Neural cell (in vitro differentiated cells): ENCODE results near the gene UBP1.

ENCODE experiments used
- EP300 ChIP-seq: fragments of 450-650 bp; conservative IDR thresholded peaks from 2 replicates; pipeline ENCODE4 v1.6.1; 2014; ENCODE audit warnings: antibody characterized with exemption, mild to moderate bottlenecking, moderate library complexity; ENCODE audit not compliant: poor library complexity, severe bottlenecking
- EZH2 ChIP-seq: fragments of 200-600, 300-800 bp; shearing (Covaris generic), sonication (generic); IDR thresholded peaks from 2 replicates; pipeline ENCODE4 v1.6.1; 2014; ENCODE audit warnings: antibody characterized with exemption, low read length, borderline replicate concordance, mild to moderate bottlenecking; ENCODE audit not compliant: insufficient read depth, poor library complexity, severe bottlenecking
- POLR2AphosphoS5 ChIP-seq: IDR thresholded peaks from 2 replicates; pipeline ENCODE4 v1.6.1; 2012
- TAF1 ChIP-seq: IDR thresholded peaks from 2 replicates; pipeline ENCODE4 v1.6.1; 2012; ENCODE audit warnings: low read depth
- TF ChIP-seq, protein P1 (sequence below): fragments of 450-650 bp; IDR thresholded peaks from 2 replicates; pipeline ENCODE4 v1.5.1; 2014; ENCODE audit warnings: antibody characterized with exemption, mild to moderate bottlenecking, moderate library complexity; ENCODE audit not compliant: poor library complexity, severe bottlenecking
- TF ChIP-seq, protein P2 (sequence below): IDR thresholded peaks from 2 replicates; pipeline ENCODE4 v1.6.1; 2012; ENCODE audit warnings: borderline replicate concordance

DNA sequence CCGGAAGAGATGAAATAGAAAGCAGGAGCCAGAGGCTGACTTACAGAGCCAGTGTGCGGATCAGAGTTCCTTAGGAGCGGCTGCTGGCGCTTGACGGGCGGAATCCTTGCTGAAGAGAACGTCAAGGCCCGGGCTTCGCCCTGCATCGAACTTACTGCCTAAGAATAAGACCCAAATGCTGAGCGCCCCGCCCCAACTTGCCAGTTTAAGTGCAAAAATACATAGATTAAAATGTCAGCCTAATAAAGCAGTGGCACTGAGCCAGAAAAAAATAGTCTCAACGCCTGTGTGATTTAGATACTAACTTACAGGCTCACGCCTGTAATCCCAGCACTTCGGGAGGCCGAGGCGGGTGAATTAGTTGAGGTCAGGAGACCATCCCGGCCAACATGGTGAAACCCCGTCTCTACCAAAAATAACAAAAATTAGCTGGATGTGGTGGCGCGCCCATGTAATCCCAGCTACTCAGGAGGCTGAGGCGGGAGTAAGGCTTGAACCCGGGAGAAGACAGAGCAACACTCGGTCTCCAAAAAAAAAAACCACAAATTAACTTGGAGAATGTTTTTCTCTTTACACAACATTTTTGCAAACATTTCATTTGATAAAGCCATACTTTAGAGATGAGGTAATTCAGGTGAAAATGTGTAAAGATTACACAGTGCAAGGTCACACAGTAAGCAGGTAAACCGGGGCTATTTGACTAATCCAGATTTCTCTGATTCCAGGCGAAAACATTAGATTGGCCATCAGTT, 1.2 kb upstream of the UBP1 start:
- TF ChIP-seq, protein P1, sequence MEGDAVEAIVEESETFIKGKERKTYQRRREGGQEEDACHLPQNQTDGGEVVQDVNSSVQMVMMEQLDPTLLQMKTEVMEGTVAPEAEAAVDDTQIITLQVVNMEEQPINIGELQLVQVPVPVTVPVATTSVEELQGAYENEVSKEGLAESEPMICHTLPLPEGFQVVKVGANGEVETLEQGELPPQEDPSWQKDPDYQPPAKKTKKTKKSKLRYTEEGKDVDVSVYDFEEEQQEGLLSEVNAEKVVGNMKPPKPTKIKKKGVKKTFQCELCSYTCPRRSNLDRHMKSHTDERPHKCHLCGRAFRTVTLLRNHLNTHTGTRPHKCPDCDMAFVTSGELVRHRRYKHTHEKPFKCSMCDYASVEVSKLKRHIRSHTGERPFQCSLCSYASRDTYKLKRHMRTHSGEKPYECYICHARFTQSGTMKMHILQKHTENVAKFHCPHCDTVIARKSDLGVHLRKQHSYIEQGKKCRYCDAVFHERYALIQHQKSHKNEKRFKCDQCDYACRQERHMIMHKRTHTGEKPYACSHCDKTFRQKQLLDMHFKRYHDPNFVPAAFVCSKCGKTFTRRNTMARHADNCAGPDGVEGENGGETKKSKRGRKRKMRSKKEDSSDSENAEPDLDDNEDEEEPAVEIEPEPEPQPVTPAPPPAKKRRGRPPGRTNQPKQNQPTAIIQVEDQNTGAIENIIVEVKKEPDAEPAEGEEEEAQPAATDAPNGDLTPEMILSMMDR = no peak
- TF ChIP-seq, protein P2, sequence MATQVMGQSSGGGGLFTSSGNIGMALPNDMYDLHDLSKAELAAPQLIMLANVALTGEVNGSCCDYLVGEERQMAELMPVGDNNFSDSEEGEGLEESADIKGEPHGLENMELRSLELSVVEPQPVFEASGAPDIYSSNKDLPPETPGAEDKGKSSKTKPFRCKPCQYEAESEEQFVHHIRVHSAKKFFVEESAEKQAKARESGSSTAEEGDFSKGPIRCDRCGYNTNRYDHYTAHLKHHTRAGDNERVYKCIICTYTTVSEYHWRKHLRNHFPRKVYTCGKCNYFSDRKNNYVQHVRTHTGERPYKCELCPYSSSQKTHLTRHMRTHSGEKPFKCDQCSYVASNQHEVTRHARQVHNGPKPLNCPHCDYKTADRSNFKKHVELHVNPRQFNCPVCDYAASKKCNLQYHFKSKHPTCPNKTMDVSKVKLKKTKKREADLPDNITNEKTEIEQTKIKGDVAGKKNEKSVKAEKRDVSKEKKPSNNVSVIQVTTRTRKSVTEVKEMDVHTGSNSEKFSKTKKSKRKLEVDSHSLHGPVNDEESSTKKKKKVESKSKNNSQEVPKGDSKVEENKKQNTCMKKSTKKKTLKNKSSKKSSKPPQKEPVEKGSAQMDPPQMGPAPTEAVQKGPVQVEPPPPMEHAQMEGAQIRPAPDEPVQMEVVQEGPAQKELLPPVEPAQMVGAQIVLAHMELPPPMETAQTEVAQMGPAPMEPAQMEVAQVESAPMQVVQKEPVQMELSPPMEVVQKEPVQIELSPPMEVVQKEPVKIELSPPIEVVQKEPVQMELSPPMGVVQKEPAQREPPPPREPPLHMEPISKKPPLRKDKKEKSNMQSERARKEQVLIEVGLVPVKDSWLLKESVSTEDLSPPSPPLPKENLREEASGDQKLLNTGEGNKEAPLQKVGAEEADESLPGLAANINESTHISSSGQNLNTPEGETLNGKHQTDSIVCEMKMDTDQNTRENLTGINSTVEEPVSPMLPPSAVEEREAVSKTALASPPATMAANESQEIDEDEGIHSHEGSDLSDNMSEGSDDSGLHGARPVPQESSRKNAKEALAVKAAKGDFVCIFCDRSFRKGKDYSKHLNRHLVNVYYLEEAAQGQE = no peak
- TF ChIP-seq EZH2 = no peak
- TF ChIP-seq EP300 = no peak
- TF ChIP-seq TAF1 = peak; percentile 57
- TF ChIP-seq POLR2AphosphoS5 = no peak
